Umbilical cord (tissue), 1 donor: Measurements from ENCODE around the gene DNAJC9. TPM values are rescaled to one million over a fixed set of nuclear protein-coding genes. Genes with fewer than 3 reads are reported as not detected.

ENCODE experiments used
- total RNA-seq: library from RNA; depleted of rRNA; stranded (reverse); fragments of >200 nt; gene quantifications from one replicate; pipeline ENCODE4 v1.2.3, GENCODE V29; 2014; ENCODE audit warnings: low replicate concordance; ENCODE audit not compliant: insufficient read depth

Gene DNAJC9
- total RNA-seq, 1 donor from 2014 or later = 23.6 TPM

Other genes starting within 250 kb of the DNAJC9 start
- 288 TPM for gene P4HA1, start 150.4 kb downstream of the DNAJC9 start, total RNA-seq
- 8.4 TPM for gene NUDT13, start 136.8 kb downstream of the DNAJC9 start, total RNA-seq
- gene ECD, start 79.2 kb downstream of the DNAJC9 start, total RNA-seq = 26.5 TPM
- 24.1 TPM for gene FAM149B1, start 79.1 kb downstream of the DNAJC9 start, total RNA-seq
- 24.3 TPM for gene MRPS16, start 5.4 kb upstream of the DNAJC9 start, total RNA-seq
- 6.5 TPM for gene CFAP70, start 111.6 kb upstream of the DNAJC9 start, total RNA-seq
- 61.9 TPM for gene ANXA7, start 166.8 kb upstream of the DNAJC9 start, total RNA-seq
- gene MSS51, start 186.3 kb upstream of the DNAJC9 start, total RNA-seq = 1.4 TPM
- gene PPP3CB, start 248.8 kb upstream of the DNAJC9 start, total RNA-seq = 37.1 TPM